Measurements from ENCODE around the gene SORCS2. TPM values are rescaled to one million over a fixed set of nuclear protein-coding genes. Genes with fewer than 3 reads are reported as not detected.

The SORCS2 gene
- total RNA-seq, 1 donor from 2014 or later = 6.9 TPM

DNA sequence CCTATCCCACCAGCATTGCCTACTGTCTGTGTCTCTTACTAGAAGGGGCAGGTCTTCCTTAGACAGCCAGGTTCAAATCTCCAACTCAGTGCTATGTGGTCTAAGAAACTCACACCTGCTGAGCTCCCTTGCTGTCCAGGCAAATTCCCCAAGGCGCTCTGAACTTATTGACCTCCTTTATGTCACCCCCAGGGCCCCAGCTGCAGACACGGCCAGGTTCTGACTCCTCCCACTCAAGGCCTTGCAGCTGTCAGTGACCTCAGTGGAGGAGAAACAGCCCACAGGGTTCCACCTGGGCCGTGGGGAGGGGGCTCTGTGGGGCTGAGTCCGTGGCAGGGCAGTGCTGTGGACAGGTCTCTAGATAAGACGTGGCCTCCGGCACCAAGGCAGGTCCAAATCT lies 284.5 kb downstream of the SORCS2 start:
- intact Hi-C loops (cut with DNase I) = no loop called here
- no peak for DNase-seq (ENCODE audit: low spot score)

DNA sequence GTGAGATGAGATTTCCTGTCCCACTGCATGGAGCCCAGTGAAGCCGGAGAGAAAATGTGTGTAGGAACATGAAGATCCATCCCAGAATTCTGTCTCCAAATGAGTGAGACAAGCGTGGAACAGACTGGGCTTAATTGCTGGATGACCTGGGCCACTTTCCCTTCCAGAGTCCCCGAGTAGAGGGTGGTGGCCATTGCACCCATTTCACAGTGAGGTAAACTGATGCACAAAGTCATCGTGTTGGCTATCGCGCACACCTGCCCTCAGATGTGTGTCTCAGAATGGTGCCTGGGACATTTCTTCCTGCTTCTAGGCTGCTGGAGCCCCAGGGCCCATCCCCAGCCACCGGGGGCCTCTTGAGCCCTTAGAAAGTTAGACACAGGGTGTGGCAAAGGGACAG lies 285.4 kb downstream of the SORCS2 start:
- intact Hi-C loops (cut with DNase I) = no loop called here
- no peak for DNase-seq (ENCODE audit: low spot score)

DNA sequence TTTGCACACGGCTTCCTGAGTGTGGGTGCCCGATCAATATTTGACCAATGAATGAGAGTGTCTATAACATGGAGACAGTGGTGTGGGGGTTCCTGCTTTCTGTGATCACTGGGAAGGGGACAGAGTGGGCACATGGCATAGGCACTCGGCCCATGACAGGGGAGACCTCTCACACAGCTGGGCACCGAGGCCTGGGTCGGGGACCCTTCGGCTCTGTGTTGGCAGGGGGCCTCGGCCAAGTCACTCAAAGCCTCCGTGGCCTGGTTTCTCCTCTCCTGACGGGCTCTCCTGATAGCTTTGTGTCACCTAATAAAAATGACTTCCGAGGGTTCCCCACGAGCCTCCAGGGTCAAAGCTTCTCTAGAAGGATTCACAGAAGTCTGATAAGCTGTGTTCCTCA lies 286.3 kb downstream of the SORCS2 start:
- no peak for DNase-seq (ENCODE audit: low spot score)
- intact Hi-C loops (cut with DNase I) = no loop called here

DNA sequence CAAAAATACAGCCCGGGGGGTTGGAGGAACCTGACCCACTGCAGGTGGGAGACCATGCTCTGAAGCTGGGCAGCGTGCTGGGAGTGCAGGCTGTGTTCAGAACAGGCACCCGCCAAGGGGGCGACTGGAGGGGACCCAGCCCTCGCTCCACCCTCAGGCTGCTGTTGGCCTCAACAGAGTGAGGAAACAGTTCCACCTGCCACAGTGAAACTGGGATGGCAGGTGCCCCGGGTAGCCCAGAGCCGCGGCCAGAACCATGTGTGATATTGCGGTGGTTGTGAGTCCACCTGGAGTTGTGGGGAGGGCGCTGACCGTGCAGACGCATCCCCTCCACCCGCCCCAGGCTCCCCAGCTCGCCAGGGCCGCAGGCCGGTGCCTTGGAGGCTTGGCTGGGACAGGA lies 288.1 kb downstream of the SORCS2 start:
- intact Hi-C loops (cut with DNase I) = no loop called here

DNA sequence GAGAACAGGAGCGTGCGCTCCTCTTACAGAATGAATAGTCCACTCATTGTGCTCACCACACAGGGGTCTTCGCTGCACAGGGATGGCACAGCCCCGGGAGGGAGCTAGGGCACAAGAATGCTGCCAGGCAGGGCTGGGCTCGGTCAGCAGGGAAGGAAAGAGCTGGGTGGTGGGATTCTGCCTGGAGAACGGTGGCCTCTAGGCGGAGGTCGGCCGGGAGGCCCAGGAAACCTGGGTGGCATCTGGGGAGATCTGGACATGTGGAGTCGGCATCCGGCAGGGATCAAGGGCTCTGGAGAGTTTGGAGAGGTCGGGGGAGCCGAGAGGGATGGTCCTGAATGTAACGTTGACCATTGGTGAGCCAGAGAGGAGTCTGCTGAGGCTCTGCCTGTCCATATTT lies 288.9 kb downstream of the SORCS2 start:
- DNase-seq (ENCODE audit: low spot score) = no peak
- intact Hi-C loops (cut with DNase I) = no loop called here

More for the DNA sequence above, 288.1 kb downstream of the SORCS2 start:
- DNase-seq (ENCODE audit: low spot score) = no peak

DNA sequence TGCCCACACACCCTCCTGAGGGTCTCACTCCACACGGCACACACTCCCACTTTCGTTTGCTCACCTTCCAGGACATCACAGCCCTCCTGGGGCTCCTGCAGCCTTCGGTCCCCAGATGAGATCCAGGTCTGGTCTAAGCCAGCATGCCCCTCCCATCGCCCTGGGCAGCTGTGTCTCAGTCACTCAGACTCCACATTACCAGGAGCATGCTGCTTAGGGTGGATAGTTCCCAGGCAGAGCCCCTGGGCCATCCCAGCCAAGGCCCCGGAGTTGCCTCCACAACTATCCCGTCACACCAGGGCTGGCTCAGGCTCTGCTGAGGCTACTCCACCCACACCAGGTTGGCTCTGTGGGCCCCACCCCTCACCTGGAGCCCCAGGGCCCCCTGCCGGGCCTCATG lies 292.8 kb downstream of the SORCS2 start:
- intact Hi-C loops (cut with DNase I) = no loop called here
- DNase-seq (ENCODE audit: low spot score) = no peak

DNA sequence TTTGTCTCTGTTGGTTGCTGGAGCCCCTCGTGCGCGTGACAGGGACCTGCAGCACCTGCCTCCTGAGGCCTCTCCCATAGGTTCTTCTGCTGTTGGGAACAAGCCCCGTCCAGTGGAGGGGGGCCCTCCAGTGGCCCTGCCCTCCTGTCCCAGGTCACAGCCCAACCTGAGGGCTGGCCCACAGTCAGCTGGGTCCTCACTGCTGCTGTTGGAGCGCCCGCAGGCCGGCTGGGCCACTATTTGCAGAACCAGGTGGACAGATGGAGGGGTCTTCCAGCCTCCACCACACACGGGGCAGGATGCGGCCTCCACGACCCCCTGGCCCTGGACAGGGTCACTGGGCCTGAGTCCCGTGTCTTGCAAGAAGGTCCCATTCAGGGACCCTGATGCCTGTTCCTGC lies 293.8 kb downstream of the SORCS2 start:
- DNase-seq (ENCODE audit: low spot score) = no peak
- intact Hi-C loops (cut with DNase I) = no loop called here

DNA sequence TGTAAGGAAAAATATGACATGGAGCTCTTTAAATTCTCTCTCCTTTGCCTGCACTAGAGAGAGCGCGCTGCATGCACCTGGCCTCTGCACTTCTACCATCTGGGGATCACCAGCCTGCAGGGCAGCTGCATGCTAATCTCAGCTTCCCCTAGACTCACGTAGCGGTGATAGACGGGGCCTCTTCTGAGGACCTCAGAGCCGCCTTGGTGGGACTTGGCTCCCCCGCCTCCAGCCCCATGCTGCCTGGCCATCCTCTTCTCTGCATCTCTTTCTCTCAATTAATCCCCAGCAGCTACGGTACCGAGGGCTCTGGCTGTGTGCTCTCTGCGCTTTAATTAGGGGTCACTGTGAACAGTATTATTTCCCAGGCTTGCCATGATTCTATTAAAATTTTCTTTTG lies 295.2 kb downstream of the SORCS2 start:
- intact Hi-C loops (cut with DNase I) = no loop called here

DNA sequence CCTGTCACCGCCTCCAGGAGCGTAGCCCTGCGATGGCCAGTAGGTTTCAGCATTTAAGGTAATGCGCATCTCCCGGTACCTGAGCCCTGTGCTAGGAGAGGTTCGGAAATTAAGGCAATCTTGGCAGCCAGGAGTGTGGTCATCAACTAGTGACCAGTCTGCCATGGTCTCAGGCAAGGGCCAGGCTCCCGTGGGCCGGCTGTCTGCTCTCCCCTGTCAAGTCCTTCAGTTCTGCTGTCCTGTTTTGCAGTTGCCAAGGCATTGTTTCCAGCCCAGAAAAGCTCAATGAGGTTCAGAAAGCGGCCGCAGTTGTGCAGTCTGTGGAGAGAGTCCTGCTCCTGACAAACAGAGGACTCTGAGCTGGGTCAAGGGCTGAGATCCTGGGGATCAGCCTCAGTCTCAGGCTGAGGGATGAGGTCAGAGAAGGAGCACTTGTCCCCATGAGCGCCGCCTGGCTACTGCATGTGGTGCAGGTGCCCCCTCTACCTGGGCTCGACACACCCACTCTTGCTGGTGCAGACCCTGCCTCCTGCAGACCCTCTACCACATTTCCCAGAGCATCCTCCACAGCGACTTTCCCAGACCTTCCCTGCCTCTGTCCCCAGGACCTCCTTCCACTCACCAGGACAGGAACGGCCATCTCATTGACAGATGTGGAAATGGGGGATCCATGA lies 295.8 kb downstream of the SORCS2 start:
- DNase-seq (ENCODE audit: low spot score) = no peak
- intact Hi-C loops (cut with DNase I) = no loop called here

More for the DNA sequence above, 295.2 kb downstream of the SORCS2 start:
- DNase-seq (ENCODE audit: low spot score) = no peak

DNA sequence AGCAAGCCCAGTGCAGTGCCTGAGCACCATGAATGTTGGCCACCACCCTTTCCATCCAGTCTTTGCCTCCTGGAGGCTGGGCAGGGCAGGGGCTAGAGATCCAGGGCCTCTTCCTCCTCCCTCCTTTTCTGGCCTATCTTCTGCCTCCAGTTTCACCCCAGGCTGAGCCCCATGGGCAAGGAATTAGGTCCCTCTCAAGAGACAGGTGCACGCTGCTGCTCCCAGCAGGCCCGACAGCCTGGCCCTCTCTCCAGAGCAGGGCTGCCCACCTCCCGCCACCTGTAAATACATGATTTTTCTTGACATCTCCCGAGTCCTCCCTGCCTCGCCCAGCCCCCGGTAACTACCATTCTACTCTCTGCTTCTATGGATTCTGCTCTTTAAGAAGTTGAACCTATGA lies 299.6 kb downstream of the SORCS2 start:
- no peak for DNase-seq (ENCODE audit: low spot score)
- intact Hi-C loops (cut with DNase I) = no loop called here

DNA sequence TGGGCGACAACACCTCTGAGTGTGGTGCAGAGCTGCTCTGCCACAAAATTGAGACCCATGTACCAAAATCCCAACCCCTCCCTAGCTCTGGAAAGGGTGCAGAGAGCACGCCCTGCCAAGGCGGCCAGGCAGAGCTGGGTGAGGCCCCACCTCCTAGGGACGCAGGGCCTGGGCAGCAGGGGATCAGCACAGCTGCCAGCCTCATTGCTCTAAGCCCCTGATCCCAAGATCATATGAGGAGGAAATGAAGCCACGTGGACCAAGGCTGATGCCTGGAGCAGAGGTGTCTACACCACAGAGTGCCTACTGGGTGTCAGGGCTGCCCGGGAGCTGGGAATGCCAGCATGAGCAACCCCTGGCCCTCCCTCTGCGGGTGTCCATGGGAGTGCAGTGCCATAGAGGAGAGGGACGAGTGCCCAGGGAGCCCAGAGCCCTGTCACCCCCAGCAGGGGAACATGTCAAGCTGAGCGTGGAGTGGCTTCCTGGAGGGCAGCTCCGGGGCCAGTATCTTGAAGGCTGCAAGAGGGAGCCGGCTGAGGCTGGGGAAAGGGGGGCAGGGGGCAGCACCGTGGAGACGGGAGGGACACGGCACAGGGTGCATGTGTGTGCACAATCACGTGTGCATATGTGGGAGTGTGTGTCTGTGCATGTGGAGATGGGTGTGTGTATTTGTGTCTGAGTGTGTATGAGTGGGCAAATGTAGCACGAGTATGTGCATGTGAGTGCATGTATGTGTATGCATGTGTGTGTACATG lies 306.3 kb downstream of the SORCS2 start:
- intact Hi-C loops (cut with DNase I) = no loop called here
- DNase-seq (ENCODE audit: low spot score) = no peak

DNA sequence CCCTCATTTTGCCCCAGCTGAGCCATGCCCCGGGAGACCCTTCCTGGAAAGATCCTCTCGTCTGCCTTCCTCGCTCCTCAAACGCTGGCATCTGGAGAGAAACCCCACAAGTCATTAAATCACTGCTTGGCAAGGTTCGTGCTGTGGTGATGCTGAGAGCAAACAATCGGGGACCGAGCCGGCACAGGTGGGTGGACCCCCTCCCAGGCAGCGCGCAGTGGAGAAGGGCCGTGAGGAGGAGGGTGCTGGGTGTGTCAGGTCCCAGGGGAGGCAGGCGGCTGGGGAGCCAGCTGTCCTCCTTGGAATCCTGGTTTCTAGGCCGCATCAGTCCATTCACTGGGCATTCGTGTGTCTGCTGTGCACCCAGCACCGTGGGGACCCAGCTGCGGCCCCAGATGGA lies 307.3 kb downstream of the SORCS2 start:
- no peak for DNase-seq (ENCODE audit: low spot score)
- intact Hi-C loops (cut with DNase I) = no loop called here

DNA sequence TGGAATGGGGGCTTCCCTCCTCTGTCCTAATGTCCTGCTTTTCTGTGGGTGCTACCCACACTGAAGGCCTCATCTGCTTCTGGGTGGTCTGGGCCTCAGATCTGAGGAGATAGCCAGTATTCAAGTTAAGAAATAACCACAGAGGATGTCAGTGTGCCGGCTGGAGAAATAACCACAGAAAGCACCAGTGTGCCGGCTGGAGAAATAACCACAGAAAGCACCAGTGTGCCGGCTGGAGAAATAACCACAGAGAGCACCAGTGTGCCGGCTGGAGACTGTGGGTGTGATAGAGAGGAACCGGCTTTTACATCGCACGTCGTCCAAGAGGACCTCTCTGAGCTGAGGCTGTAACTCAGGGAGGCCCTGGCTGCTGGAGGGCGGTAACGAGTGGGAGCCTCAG lies 308.1 kb downstream of the SORCS2 start:
- intact Hi-C loops (cut with DNase I) = no loop called here
- DNase-seq (ENCODE audit: low spot score) = no peak

DNA sequence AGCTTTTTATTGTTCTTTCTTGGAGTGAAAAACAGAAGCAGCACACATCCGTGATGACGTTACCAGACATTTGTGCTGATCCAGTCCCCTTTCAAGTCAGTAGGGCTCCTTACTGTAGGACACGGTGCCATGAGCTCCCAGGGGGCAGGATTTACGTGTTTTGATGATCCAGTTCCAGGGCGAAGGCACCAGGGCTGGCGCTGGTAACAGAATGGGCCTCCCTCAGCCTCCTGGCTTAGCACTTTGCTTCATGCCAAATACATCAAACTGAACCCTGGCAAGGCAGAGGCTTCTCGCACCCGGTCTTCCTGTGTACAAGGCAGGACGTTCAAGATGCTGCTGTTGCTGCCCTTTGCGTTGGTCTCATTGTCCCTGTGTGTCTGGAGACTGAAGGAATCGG lies 309.0 kb downstream of the SORCS2 start:
- intact Hi-C loops (cut with DNase I) = no loop called here
- no peak for DNase-seq (ENCODE audit: low spot score)

DNA sequence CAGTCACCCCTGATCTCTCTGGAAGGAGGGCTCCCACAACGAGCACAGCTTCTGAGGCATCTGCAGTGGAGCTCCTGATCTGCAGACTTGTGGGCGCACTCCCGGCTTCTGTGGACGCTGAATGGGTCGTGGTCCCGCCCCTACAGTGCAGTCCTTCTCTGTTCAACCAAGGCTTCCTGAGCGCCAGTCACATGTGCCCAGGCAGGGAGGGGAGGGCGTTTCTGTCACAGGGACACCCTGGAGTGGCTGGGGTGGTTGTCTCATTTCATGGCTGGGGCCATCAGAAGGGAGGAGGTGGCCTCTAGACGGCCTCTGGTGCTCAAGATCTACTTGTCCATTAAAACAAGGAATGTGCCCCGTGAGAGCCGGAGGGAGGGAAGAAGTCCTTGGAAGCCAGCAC lies 309.5 kb downstream of the SORCS2 start:
- intact Hi-C loops (cut with DNase I) = no loop called here
- no peak for DNase-seq (ENCODE audit: low spot score)

DNA sequence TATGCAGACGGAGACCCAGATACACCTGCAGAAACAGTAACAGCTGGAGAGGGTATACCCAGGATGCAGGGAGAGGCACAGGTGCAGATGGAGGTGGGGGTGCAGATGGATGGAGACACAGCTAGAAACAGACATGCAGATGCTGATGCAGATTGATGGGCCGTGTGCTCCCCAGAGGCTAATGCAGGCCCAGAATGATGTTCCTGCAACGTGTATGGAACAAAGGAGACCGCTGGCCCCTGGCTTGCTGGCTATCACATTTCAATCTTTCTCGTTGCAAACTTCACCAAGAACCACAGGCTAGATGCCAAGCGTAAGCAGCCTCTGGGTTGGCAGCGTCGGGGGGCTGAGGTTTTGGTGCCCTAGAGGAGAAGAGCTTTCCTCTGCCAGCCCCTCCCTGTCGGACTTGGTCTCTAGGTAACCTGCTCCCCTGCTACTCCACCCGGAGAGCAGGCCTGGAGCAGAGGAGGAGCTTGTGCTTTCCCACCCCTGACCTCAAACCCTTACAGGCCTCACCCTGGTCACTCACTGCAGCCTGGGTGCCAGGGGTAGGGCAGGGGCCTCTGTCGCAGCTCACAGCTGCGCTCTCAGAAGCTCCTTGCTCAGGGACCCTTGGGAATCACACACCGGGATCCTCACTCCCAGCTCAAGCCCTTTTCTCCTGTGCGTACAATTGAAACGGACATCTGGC lies 311.4 kb downstream of the SORCS2 start:
- intact Hi-C loops (cut with DNase I) = no loop called here
- DNase-seq (ENCODE audit: low spot score) = no peak

DNA sequence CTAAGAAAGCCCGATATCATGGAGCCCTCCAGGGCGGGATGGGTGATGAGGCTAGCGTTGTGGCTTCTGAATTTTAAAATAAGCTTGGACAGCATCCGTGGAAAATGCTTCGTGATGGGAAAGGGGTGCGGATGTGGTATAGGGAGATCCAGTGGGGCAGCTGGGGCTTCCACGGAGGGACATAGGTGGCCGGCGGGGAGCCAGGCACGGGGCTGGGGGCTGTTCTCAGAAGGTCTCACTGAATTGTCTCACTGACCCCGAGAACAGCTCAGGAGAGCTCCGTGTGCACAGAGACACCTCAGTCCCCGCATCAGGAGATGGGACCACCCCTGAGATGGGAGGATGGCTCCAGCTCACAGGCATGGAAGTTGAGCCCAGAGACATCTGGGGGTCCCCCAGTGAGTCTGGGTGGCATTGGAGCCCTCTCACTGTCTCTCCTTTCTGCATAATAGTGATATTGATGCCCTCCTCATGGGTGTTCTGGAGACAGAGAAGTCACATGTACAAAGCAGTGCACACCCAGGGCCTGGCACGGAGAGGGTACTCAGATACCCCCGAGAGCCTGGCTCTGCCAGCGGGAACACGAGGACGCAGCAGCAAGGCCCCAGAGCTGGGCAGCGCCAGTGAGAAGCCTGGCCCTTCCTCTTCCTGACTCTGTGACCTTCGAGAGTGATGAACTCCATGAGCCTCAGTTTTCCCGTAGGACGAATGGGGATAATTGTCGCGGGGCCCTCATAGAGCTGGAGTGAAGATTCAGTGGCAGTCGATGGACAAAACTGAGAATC lies 313.0 kb downstream of the SORCS2 start:
- intact Hi-C loops (cut with DNase I) = no loop called here
- no peak for DNase-seq (ENCODE audit: low spot score)

DNA sequence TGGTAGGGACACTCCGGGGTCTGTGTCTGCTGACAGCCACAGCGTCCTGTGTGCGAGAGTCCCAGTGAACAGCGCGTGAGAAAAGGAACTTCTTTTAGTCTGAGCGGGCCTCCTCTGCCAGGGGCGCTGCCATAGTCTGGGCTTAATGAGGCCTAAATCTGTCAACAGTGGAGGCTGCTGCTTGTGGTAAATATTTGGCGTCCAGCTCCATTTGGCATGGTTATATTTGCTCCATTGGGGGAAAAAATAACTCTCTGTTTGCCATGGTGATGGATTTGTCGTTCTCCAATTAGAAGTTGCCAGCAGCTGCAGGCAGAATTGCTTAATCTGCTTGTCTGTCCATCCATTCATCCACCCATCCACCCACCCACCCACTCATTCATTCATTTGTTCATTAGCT lies 313.8 kb downstream of the SORCS2 start:
- no peak for DNase-seq (ENCODE audit: low spot score)
- intact Hi-C loops (cut with DNase I) = no loop called here

DNA sequence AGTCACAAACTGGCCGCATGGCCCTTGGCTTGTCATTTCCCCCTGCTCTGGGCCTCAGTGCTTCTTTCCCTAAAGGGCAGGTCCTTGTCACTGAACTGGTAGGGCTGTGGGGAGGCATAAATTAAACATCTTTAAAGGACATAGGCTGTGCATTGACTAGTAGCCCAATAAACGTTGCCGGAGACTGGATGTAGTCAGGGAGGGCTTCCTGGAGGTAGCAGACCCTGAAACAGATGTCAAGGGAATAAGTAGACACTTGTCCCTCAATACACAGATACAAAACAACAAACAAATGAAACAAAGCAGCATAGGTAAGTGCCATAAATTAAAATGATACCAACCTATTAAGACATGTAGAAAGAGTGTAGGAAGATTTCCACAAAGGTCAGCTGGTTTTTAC lies 314.2 kb downstream of the SORCS2 start:
- DNase-seq (ENCODE audit: low spot score) = no peak
- intact Hi-C loops (cut with DNase I) = no loop called here

DNA sequence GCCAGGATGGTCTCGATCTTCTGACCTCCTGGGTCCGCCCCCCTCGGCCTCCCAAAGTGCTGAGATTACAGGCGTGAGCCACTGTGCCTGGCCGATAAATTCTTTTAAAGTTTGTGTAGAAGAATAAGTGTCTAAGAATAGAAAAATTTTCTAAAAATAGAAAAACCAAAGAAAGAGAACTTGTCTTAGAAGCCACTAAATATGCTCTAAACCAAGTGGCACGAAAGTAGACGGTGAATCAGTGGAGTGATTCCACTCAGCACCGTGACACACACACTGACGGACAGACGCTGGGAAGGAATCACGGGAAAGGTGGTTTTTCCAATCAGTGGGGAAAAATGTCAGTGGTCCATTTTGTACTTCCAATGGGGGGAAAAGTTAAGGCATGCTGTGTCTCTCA lies 315.0 kb downstream of the SORCS2 start:
- DNase-seq (ENCODE audit: low spot score) = no peak
- intact Hi-C loops (cut with DNase I) = no loop called here

All from cardiac septum (tissue), 1 donor.